Common myeloid progenitor, CD34-positive (primary cell): ENCODE data around the gene CREB5.

ENCODE experiments used
- CTCF ChIA-PET: fragments of 350-600 bp; sonication (Branson Sonifier 250); formaldehyde crosslinking; loops from one replicate; lab custom pipeline; 2021; ENCODE audit warnings: antibody characterized with exemption; lab: Charles Lee
- POLR2A ChIA-PET: fragments of 350-600 bp; sonication (Branson Sonifier 250); formaldehyde crosslinking; loops from one replicate; lab custom pipeline; 2021; ENCODE audit warnings: antibody characterized with exemption; lab: Charles Lee
- DNase-seq, 3 donors: peaks; one replicate each; pipeline versions ENCODE4 v3.0.0 to v3.0.0-alpha.2; 2013
- H3K27ac ChIP-seq, 2 experiments: 1 replicate in 1 of 2; 2 replicates in 1 of 2; pipeline ENCODE4 v1.7.0; 2013; ENCODE audit warnings: inconsistent platforms in 2 of 2, low read length in 2 of 2, mild to moderate bottlenecking in 2 of 2, low read depth in 1 of 2, moderate library complexity in 1 of 2; ENCODE audit not compliant: severe bottlenecking in 2 of 2, insufficient read depth in 1 of 2, poor library complexity in 1 of 2
- H3K27me3 ChIP-seq, 5 experiments: replicated peaks in 2 of 5; 1 replicate in 3 of 5; 2 replicates in 2 of 5; pipeline versions ENCODE4 v1.6.1 to v1.7.0; 2013; ENCODE audit warnings: low read length in 4 of 5, mild to moderate bottlenecking in 2 of 5, moderate library complexity in 2 of 5, inconsistent platforms in 1 of 5; ENCODE audit not compliant: insufficient read depth in 5 of 5, control insufficient read depth in 4 of 5
- H3K36me3 ChIP-seq, 4 experiments: 1 replicate in 2 of 4; 2 replicates in 2 of 4; pipeline versions ENCODE4 v1.6.1 to v1.7.0; 2013; ENCODE audit warnings: low read length in 3 of 4, control low read depth in 1 of 4, mild to moderate bottlenecking in 1 of 4; ENCODE audit not compliant: control insufficient read depth in 4 of 4, insufficient read depth in 4 of 4
- H3K4me1 ChIP-seq, 4 experiments: 1 replicate in 3 of 4; 2 replicates in 1 of 4; pipeline versions ENCODE4 v1.6.1 to v1.7.1; 2013; ENCODE audit warnings: low read length in 3 of 4, mild to moderate bottlenecking in 3 of 4, control low read depth in 1 of 4, inconsistent platforms in 1 of 4, moderate library complexity in 1 of 4; ENCODE audit not compliant: control insufficient read depth in 4 of 4, insufficient read depth in 4 of 4; ENCODE audit errors: control extremely low read depth in 1 of 4
- H3K4me3 ChIP-seq, 7 experiments: 1 replicate in 4 of 7; 2 replicates in 3 of 7; pipeline versions ENCODE4 v1.5.1 to v1.7.0; 2013; ENCODE audit warnings: mild to moderate bottlenecking in 7 of 7, low read length in 6 of 7, moderate library complexity in 6 of 7, inconsistent platforms in 2 of 7, low read depth in 2 of 7, control low read depth in 1 of 7; ENCODE audit not compliant: insufficient read depth in 4 of 7, control insufficient read depth in 1 of 7; ENCODE audit errors: extremely low read depth in 1 of 7
- H3K9me3 ChIP-seq, 5 experiments: 1 replicate in 4 of 5; 2 replicates in 1 of 5; pipeline versions ENCODE4 v1.6.1 to v1.7.1; 2013; ENCODE audit warnings: low read length in 4 of 5, mild to moderate bottlenecking in 2 of 5, inconsistent platforms in 1 of 5, low read depth in 1 of 5, moderate library complexity in 1 of 5; ENCODE audit not compliant: control insufficient read depth in 4 of 5, insufficient read depth in 2 of 5; ENCODE audit errors: control extremely low read depth in 1 of 5
- WGBS: methylation state at CpG from one replicate; pipeline ENCODE4 v1.1.5; 2013; ENCODE audit not compliant: insufficient coverage; 5-methylcytosine and 5-hydroxymethylcytosine counted together

Gene CREB5

GRCh38 chr7:28861825-28862224, 449.5 kb downstream of the CREB5 start:
- WGBS, result 97% methylated on average over 4 of the region's 4 CpGs
- H3K36me3 ChIP-seq, result no peaks in the 10 kb centered on the region
- H3K9me3 ChIP-seq, result no peaks in the 10 kb centered on the region
- POLR2A ChIA-PET, result no interaction called here
- no peak for DNase-seq
- H3K4me1 ChIP-seq, result peaks cover 0 to 2% (median 0%) of the 10 kb centered on the region in 4 experiments
- H3K27me3 ChIP-seq, result no peaks in the 10 kb centered on the region
- CTCF ChIA-PET, result no interaction called here
- no peak overlapping the region for H3K27ac ChIP-seq
- no peak overlapping the region for H3K4me3 ChIP-seq

GRCh38 chr7:28862595-28863272, 450.4 kb downstream of the CREB5 start:
- H3K9me3 ChIP-seq, result no peaks in the 10 kb centered on the region
- H3K27me3 ChIP-seq, result no peaks in the 10 kb centered on the region
- ChIA-PET POLR2A (no interaction called here), CTCF (no interaction called here)
- no peak overlapping the region for H3K4me3 ChIP-seq
- H3K4me1 ChIP-seq, result peaks cover 0 to 2% (median 0%) of the 10 kb centered on the region in 4 experiments
- H3K27ac ChIP-seq, result no peak overlapping the region
- 96% methylated on average over 9 of the region's 9 CpGs for WGBS
- H3K36me3 ChIP-seq, result no peaks in the 10 kb centered on the region
- no peak for DNase-seq

GRCh38 chr7:28865601-28866144, 453.4 kb downstream of the CREB5 start:
- Histone ChIP-seq H3K27me3 (no peaks in the 10 kb centered on the region), H3K4me3 (no peak overlapping the region), H3K27ac (no peak overlapping the region), H3K9me3 (no peaks in the 10 kb centered on the region), H3K4me1 (peaks cover 0 to 2% (median 0%) of the 10 kb centered on the region in 4 experiments), H3K36me3 (no peaks in the 10 kb centered on the region)
- POLR2A ChIA-PET, result no interaction called here
- 100% methylated on average over 2 of the region's 6 CpGs for WGBS
- CTCF ChIA-PET, result no interaction called here
- no peak for DNase-seq

GRCh38 chr7:28868712-28869111, 456.4 kb downstream of the CREB5 start:
- Histone ChIP-seq H3K27ac (no peak overlapping the region), H3K36me3 (no peaks in the 10 kb centered on the region), H3K4me1 (peaks cover 0 to 2% (median under 1%) of the 10 kb centered on the region in 4 experiments), H3K9me3 (no peaks in the 10 kb centered on the region), H3K4me3 (no peak overlapping the region), H3K27me3 (no peaks in the 10 kb centered on the region)
- no peak for DNase-seq
- WGBS, result no CpG with 5 or more reads among the region's 2 CpGs
- ChIA-PET POLR2A (no interaction called here), CTCF (interaction anchor here (1.4 kb wide), 1 partner anchor 8 kb away, joined by 3 read pairs; no protein-coding TSS in a partner anchor)

- peaks cover 0 to 2% (median 0%) of the 10 kb centered on the region in 4 experiments for H3K4me1 ChIP-seq
- no peaks in the 10 kb centered on the region for H3K9me3 ChIP-seq
- CTCF ChIA-PET, result interaction anchor here (1.1 to 1.2 kb wide), 2 partner anchors 11 to 60 kb away, joined by 3 to 5 read pairs; no protein-coding TSS in a partner anchor
- no peaks in the 10 kb centered on the region for H3K36me3 ChIP-seq
- no peak overlapping the region for H3K27ac ChIP-seq
- no peaks in the 10 kb centered on the region for H3K27me3 ChIP-seq
- no peak for DNase-seq
- no CpG with 5 or more reads among the region's 2 CpGs for WGBS
- no peak overlapping the region for H3K4me3 ChIP-seq
- POLR2A ChIA-PET, result no interaction called here
Observed at GRCh38 chr7:28871077-28871476, 458.8 kb downstream of the CREB5 start.

- CTCF ChIA-PET, result interaction anchor here (1.1 to 1.2 kb wide), 2 partner anchors 10 to 60 kb away, joined by 3 to 5 read pairs; no protein-coding TSS in a partner anchor
- Histone ChIP-seq H3K4me1 (peaks cover 0 to 2% (median 0%) of the 10 kb centered on the region in 4 experiments), H3K27ac (no peak overlapping the region), H3K27me3 (no peaks in the 10 kb centered on the region), H3K4me3 (no peak overlapping the region), H3K9me3 (no peaks in the 10 kb centered on the region), H3K36me3 (no peaks in the 10 kb centered on the region)
- DNase-seq, result no peak
- POLR2A ChIA-PET, result no interaction called here
Observed at GRCh38 chr7:28871631-28872030, 459.3 kb downstream of the CREB5 start.

- Histone ChIP-seq H3K36me3 (no peaks in the 10 kb centered on the region), H3K27me3 (no peaks in the 10 kb centered on the region), H3K4me1 (peaks cover 0 to 2% (median 0%) of the 10 kb centered on the region in 4 experiments), H3K4me3 (no peak overlapping the region), H3K27ac (no peak overlapping the region), H3K9me3 (no peaks in the 10 kb centered on the region)
- ChIA-PET CTCF (interaction anchor here (1.1 to 1.5 kb wide), 2 partner anchors 10 to 12 kb away, joined by 3 to 4 read pairs; no protein-coding TSS in a partner anchor), POLR2A (no interaction called here)
- no peak for DNase-seq
- WGBS, result 50% methylated on average over 2 of the region's 4 CpGs
Observed at GRCh38 chr7:28872226-28872625, 459.9 kb downstream of the CREB5 start.
